IMR-90 (cell line): ENCODE measurements around the gene NCKAP5. TPM values are rescaled to one million over a fixed set of nuclear protein-coding genes. Genes with fewer than 3 reads are reported as not detected.

Source experiments
- ATAC-seq: fragments of 200-7000 bp; cut with Tn5 transposase; 2 replicates; pipeline ENCODE4 v1.9.1; 2020; ENCODE audit warnings: low read depth, mild to moderate bottlenecking, moderate library complexity
- BruUV-seq: library from RNA; stranded (reverse); fragments of 400-500 nt; replicated peaks from 2 replicates; lab custom pipeline; 2021; lab: Mats Ljungman, UMichigan
- CTCF ChIA-PET: fragments of 300-600 bp; formaldehyde crosslinking; extraction: SDS; loops from one replicate; lab custom pipeline; 2021; ENCODE audit warnings: antibody characterized with exemption; lab: Yijun Ruan, JAX
- POLR2A ChIA-PET: fragments of 300-600 bp; sonication (Branson Sonifier 250); formaldehyde crosslinking; loops from one replicate; lab custom pipeline; 2022; ENCODE audit warnings: antibody characterized with exemption; ENCODE audit not compliant: unreplicated experiment; lab: Charles Lee
- DNase-seq: peaks from one replicate; pipeline ENCODE4 v3.0.0; 2013
- H2AFZ ChIP-seq: replicated peaks from 2 replicates; pipeline ENCODE3; 2013; ENCODE audit warnings: low read length, mild to moderate bottlenecking; ENCODE audit not compliant: poor library complexity
- H2AK5ac ChIP-seq: 2 replicates; pipeline ENCODE4 v1.6.1; 2013; ENCODE audit warnings: low read depth, low read length, inconsistent platforms
- H2AK9ac ChIP-seq: replicated peaks from 2 replicates; pipeline ENCODE3; 2013; ENCODE audit warnings: mild to moderate bottlenecking, low read depth, low read length, moderate library complexity; ENCODE audit not compliant: poor library complexity
- H2BK120ac ChIP-seq: 2 replicates; pipeline ENCODE4 v1.6.1; 2013; ENCODE audit warnings: low read depth, low read length, inconsistent platforms
- H2BK15ac ChIP-seq: 3 replicates; pipeline ENCODE4 v1.6.1; 2013; ENCODE audit warnings: low read depth, low read length, inconsistent platforms
- H2BK20ac ChIP-seq: 2 replicates; pipeline ENCODE4 v1.6.1; 2013; ENCODE audit warnings: low read depth, mild to moderate bottlenecking, inconsistent platforms, low read length, moderate library complexity
- H2BK5ac ChIP-seq: 2 replicates; pipeline ENCODE4 v1.6.1; 2013; ENCODE audit warnings: mild to moderate bottlenecking, low read depth, low read length, inconsistent platforms; ENCODE audit not compliant: poor library complexity, severe bottlenecking
- H3K14ac ChIP-seq: replicated peaks from 2 replicates; pipeline ENCODE4 v1.6.1; 2013; ENCODE audit warnings: low read depth, low read length, inconsistent platforms
- H3K18ac ChIP-seq: 2 replicates; pipeline ENCODE4 v1.6.1; 2013; ENCODE audit warnings: low read depth, low read length, control low read depth
- H3K23ac ChIP-seq: 2 replicates; pipeline ENCODE4 v1.6.1; 2013; ENCODE audit warnings: low read depth, low read length, inconsistent platforms
- H3K27ac ChIP-seq: 2 replicates; pipeline ENCODE4 v1.5.1; 2013; ENCODE audit warnings: mild to moderate bottlenecking, control low read depth, low read length; ENCODE audit not compliant: insufficient read depth
- H3K27me3 ChIP-seq: 2 replicates; pipeline ENCODE4 v1.6.1; 2013; ENCODE audit warnings: low read length; ENCODE audit not compliant: control insufficient read depth, insufficient read depth
- H3K36me3 ChIP-seq: 2 replicates; pipeline ENCODE4 v1.6.1; 2013; ENCODE audit warnings: low read length, mixed read lengths; ENCODE audit not compliant: control insufficient read depth, insufficient read depth
- H3K4ac ChIP-seq: 2 replicates; pipeline ENCODE4 v1.6.1; 2013; ENCODE audit warnings: low read depth, low read length, inconsistent platforms
- H3K4me1 ChIP-seq: 2 replicates; pipeline ENCODE4 v1.6.1; 2013; ENCODE audit warnings: low read length, mixed read lengths; ENCODE audit not compliant: control insufficient read depth, insufficient read depth
- H3K4me2 ChIP-seq: 2 replicates; pipeline ENCODE4 v1.6.1; 2013; ENCODE audit warnings: low read depth, mild to moderate bottlenecking, control low read depth, low read length, moderate library complexity
- H3K4me3 ChIP-seq: 2 replicates; pipeline ENCODE4 v1.5.1; 2013; ENCODE audit warnings: low read depth, mild to moderate bottlenecking, control low read depth, low read length, moderate library complexity; ENCODE audit not compliant: insufficient read depth
- H3K56ac ChIP-seq: 2 replicates; pipeline ENCODE4 v1.6.1; 2013; ENCODE audit warnings: low read length, inconsistent platforms; ENCODE audit not compliant: insufficient read depth; ENCODE audit errors: extremely low read depth
- H3K79me1 ChIP-seq, 2 experiments: 2 replicates each; pipeline ENCODE4 v1.6.1; 2013; ENCODE audit warnings: low read length in 2 of 2, inconsistent platforms in 1 of 2, low read depth in 1 of 2
- H3K9ac ChIP-seq: 2 replicates; pipeline ENCODE4 v1.6.1; 2013; ENCODE audit warnings: low read depth, low read length, control low read depth
- H3K9me1 ChIP-seq: 2 replicates; pipeline ENCODE4 v1.6.1; 2013; ENCODE audit warnings: low read length, inconsistent platforms; ENCODE audit not compliant: insufficient read depth
- H3K9me3 ChIP-seq: 2 replicates; pipeline ENCODE4 v1.6.1; 2013; ENCODE audit warnings: low read length; ENCODE audit not compliant: control insufficient read depth, insufficient read depth
- H4K20me1 ChIP-seq: 2 replicates; pipeline ENCODE4 v1.6.1; 2013; ENCODE audit warnings: low read length, inconsistent platforms; ENCODE audit not compliant: insufficient read depth
- H4K5ac ChIP-seq: 2 replicates; pipeline ENCODE4 v1.6.1; 2013; ENCODE audit warnings: mild to moderate bottlenecking, low read depth, low read length, control low read depth
- H4K8ac ChIP-seq, 2 experiments: 2 replicates each; pipeline ENCODE4 v1.6.1; 2013; ENCODE audit warnings: low read depth in 2 of 2, low read length in 2 of 2, control low read depth in 1 of 2, inconsistent platforms in 1 of 2
- H4K91ac ChIP-seq: 2 replicates; pipeline ENCODE4 v1.6.1; 2013; ENCODE audit warnings: low read depth, low read length, inconsistent platforms; ENCODE audit not compliant: insufficient read depth
- CEBPB ChIP-seq: IDR thresholded peaks from 2 replicates; pipeline ENCODE4 v1.6.1; 2012; ENCODE audit warnings: low read depth, low read length, improper control_type of control experiment
- CTCF ChIP-seq: conservative IDR thresholded peaks from 2 replicates; pipeline ENCODE4 v1.5.1; 2012; ENCODE audit warnings: mild to moderate bottlenecking, low read depth, low read length, improper control_type of control experiment
- MXI1 ChIP-seq: IDR thresholded peaks from 2 replicates; pipeline ENCODE4 v1.6.1; 2012; ENCODE audit warnings: low read depth, mild to moderate bottlenecking, low read length, moderate library complexity, borderline replicate concordance
- NFE2L2 ChIP-seq: fragments of 150-350 bp; IDR thresholded peaks from 2 replicates; pipeline ENCODE4 v1.6.1; 2016; ENCODE audit warnings: low read depth, mild to moderate bottlenecking, low read length
- RFX5 ChIP-seq: IDR thresholded peaks from 2 replicates; pipeline ENCODE4 v1.8.0; 2012; ENCODE audit warnings: low read depth, mild to moderate bottlenecking, low read length, moderate library complexity
- WGBS, 2 experiments: methylation state at CpG; one replicate each; pipeline versions ENCODE4 v1.1.5 to v1.1.7; 2013; ENCODE audit warnings: missing lambda C conversion rate in 2 of 2; ENCODE audit not compliant: insufficient read length in 1 of 2; ENCODE audit errors: extremely low coverage in 2 of 2; 5-methylcytosine and 5-hydroxymethylcytosine counted together
- dilution Hi-C: fragments of 300-500 bp; cut with HindIII; formaldehyde crosslinking; loops from one replicate; pipeline ENCODE4 v1.14.3; 2018; ENCODE audit warnings: low sequenced_read_pairs; ENCODE audit not compliant: unreplicated experiment
- in situ Hi-C: fragments of 300-500 bp; cut with MboI; formaldehyde crosslinking; loops from 3 replicates; pipeline ENCODE4 v1.14.3; 2019; ENCODE audit warnings: low sequenced_read_pairs, inconsistent platforms, mixed read lengths
- intact Hi-C: fragments of 100-400 bp; cut with micrococcal nuclease; formaldehyde crosslinking; loops from 2 replicates; pipeline ENCODE4 v1.10.0; 2022
- polyA plus RNA-seq, 3 experiments: library from polyadenylated mRNA; depleted of rRNA; stranded (reverse); fragments of >200 nt; gene quantifications; 2 replicates each; pipeline ENCODE4 v1.2.3, GENCODE V29; 2012; ENCODE audit warnings: low replicate concordance in 1 of 3
- total RNA-seq: library from RNA; depleted of rRNA; stranded (reverse); fragments of >200 nt; gene quantifications from 2 replicates; pipeline ENCODE4 v1.2.3, GENCODE V29; 2012

NCKAP5 gene
- total and polyA plus RNA-seq, 2 of the 4 experiments (the other 2 are of a cell fraction): 2.7 to 3.9 TPM

GRCh38 chr2:132896073-132896472, 672.2 kb downstream of the NCKAP5 start:
- no CpG with 5 or more reads among the region's 7 CpGs for WGBS, 2 experiments

More at GRCh38 chr2:132896073-132896472, 672.2 kb downstream of the NCKAP5 start:
- DNase-seq (no peak), ATAC-seq (no peak)
- H2BK5ac ChIP-seq: no peak overlapping the region
- no peaks in the 10 kb centered on the region for H3K9me3 ChIP-seq
- H2AFZ ChIP-seq: no peak overlapping the region
- ChIA-PET CTCF (no interaction called here), POLR2A (no interaction called here)
- H3K14ac ChIP-seq: no peak overlapping the region
- dilution Hi-C loops (no loop called here), in situ Hi-C loops (no loop called here), intact Hi-C loops (no loop called here)
- no peak overlapping the region for H3K18ac ChIP-seq
- H3K4me2 ChIP-seq: no peak overlapping the region
- H3K79me1 ChIP-seq: peaks cover 0 to 12% of the 10 kb centered on the region in 2 experiments; a peak in 1 of 4 replicates
- H2BK120ac ChIP-seq: no peak overlapping the region
- H2BK20ac ChIP-seq: no peak overlapping the region
- H3K23ac ChIP-seq: no peak overlapping the region
- H2AK5ac ChIP-seq: no peak overlapping the region
- peaks cover 8% of the 10 kb centered on the region; the same call in 1 of the 2 replicates for H4K20me1 ChIP-seq
- no peak overlapping the region for H3K27ac ChIP-seq
- H3K56ac ChIP-seq: no peak overlapping the region
- H3K36me3 ChIP-seq: peaks cover 3% of the 10 kb centered on the region; the same call in 1 of the 2 replicates
- H3K27me3 ChIP-seq: no peaks in the 10 kb centered on the region
- H3K9me1 ChIP-seq: peaks cover 6% of the 10 kb centered on the region
- no TSS peak for BruUV-seq
- H3K4me3 ChIP-seq: no peak overlapping the region
- H3K9ac ChIP-seq: no peak overlapping the region
- no peak overlapping the region for H3K4ac ChIP-seq
- H4K8ac ChIP-seq: no peak overlapping the region
- H2BK15ac ChIP-seq: no peak overlapping the region
- no peak overlapping the region for H4K91ac ChIP-seq
- no peak overlapping the region for H4K5ac ChIP-seq
- no peak overlapping the region for H2AK9ac ChIP-seq
- no peak for TF ChIP-seq NFE2L2
- TF ChIP-seq MXI1: no peak
- no peak for TF ChIP-seq RFX5
- TF ChIP-seq CTCF: no peak
- TF ChIP-seq CEBPB: no peak
- no peaks in the 10 kb centered on the region for H3K4me1 ChIP-seq
